WERI-Rb-1 (cell line): ENCODE data around the gene AGO3.
"Not testable (repeated sequence)": the region's sequence is repeated elsewhere in the genome, so short reads cannot be mapped to it uniquely, and the experiment has no call there.

Source experiments
- DNase-seq: peaks from one replicate; pipeline ENCODE4 v3.0.0-alpha.2; 2020
- H3K27ac ChIP-seq: fragments of 250-450 bp; sonication (Bioruptor Pico); 2 replicates; pipeline ENCODE4 v1.5.1; 2020; ENCODE audit warnings: mild to moderate bottlenecking, moderate library complexity
- H3K27me3 ChIP-seq: fragments of 250-450 bp; sonication (Bioruptor Pico); 2 replicates; pipeline ENCODE4 v1.5.1; 2021; ENCODE audit warnings: mild to moderate bottlenecking, low read depth, moderate library complexity; ENCODE audit not compliant: insufficient read depth, severe bottlenecking
- H3K36me3 ChIP-seq: fragments of 250-450 bp; sonication (Bioruptor Pico); 2 replicates; pipeline ENCODE4 v1.5.1; 2020; ENCODE audit warnings: mild to moderate bottlenecking, moderate library complexity
- H3K4me3 ChIP-seq: 2 replicates; pipeline ENCODE4 v1.5.1; 2011; ENCODE audit warnings: low read depth, mild to moderate bottlenecking, control low read depth, low read length
- H3K9me3 ChIP-seq: fragments of 250-450 bp; sonication (Bioruptor Pico); 2 replicates; pipeline ENCODE4 v1.5.1; 2021; ENCODE audit warnings: mild to moderate bottlenecking, moderate library complexity; ENCODE audit not compliant: severe bottlenecking
- CTCF ChIP-seq: IDR thresholded peaks from 2 replicates; pipeline ENCODE4 v1.5.1; 2011; ENCODE audit warnings: low read depth, mild to moderate bottlenecking, control low read depth, inconsistent platforms, low read length

AGO3 gene

DNA sequence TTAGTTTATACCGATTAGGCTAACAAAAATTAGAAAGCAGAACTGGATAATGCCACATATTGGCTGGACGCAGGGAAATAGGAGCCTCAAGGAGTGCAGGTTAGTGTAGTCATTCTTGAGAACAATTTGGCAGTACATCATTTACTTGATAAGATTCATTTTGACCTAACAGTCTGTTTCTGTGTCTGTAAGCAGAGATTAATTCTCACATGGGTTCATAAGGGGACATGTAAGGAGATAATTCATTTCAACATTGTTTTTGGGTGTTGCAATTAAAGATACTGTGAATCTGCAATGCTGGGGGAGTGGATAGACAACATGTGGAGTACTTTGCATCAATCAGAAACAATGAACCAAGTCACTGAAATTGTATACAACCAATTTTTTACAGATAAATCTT, 32.0 kb downstream of the AGO3 start:
- TF ChIP-seq CTCF, result no peak
- peaks cover 11% of the 10 kb centered on the region for H3K36me3 ChIP-seq
- H3K27ac ChIP-seq, result no peak overlapping the region
- H3K27me3 ChIP-seq, result no peaks in the 10 kb centered on the region
- no peak overlapping the region for H3K4me3 ChIP-seq
- H3K9me3 ChIP-seq, result no peaks in the 10 kb centered on the region
- no peak for DNase-seq

DNA sequence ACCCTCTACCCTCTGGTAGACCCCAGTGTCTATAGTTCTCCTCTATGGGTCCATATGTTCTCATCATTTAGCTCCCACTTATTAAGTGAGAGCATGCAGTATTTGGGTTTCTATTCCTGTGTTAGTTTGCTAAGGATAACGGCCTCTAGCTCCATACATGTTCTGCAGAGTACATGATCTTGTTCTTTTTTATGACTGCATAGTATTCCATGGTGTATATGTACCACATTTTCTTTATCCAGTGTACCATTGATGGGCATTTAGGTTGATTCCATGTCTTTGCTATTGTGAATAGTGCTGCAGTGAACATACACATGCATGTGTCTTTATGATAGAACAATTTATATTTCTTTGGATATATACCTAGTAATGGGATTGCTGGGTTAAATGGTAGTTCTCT, 33.4 kb downstream of the AGO3 start:
- not testable (repeated sequence) for H3K27me3 ChIP-seq, H3K9me3 ChIP-seq, H3K4me3 ChIP-seq, H3K27ac ChIP-seq, DNase-seq
- peaks cover 16% of the 10 kb centered on the region for H3K36me3 ChIP-seq

GRCh38 chr1:35968396-35968795, 37.5 kb downstream of the AGO3 start:
- DNase-seq, result no peak
- H3K27ac ChIP-seq, result no peak overlapping the region
- TF ChIP-seq CTCF, result no peak
- peaks cover 3% of the 10 kb centered on the region for H3K9me3 ChIP-seq
- no peak overlapping the region for H3K4me3 ChIP-seq
- H3K27me3 ChIP-seq, result no peaks in the 10 kb centered on the region
- peaks cover 38% of the 10 kb centered on the region for H3K36me3 ChIP-seq

DNA sequence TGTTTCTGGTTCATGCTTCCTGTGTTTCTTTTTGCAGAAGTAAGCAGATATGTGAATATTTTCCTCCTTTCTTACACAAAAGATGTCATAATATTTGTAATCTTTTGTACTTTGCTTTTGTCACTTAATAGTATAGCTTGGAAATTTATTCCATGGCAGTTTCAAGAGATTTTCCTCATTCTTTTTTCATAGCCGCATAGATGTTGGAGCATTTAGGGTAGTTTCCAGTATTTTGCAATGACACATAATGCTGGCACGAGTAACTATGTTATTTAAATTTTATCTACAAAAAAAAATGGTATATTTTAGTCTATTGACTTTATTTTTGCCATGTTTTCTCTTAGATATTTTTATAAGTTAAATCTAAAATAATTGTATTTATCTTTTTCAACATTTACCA, 40.7 kb downstream of the AGO3 start:
- no peak for DNase-seq
- Histone ChIP-seq H3K9me3 (peaks cover 3% of the 10 kb centered on the region), H3K27me3 (no peaks in the 10 kb centered on the region), H3K4me3 (no peak overlapping the region), H3K27ac (no peak overlapping the region), H3K36me3 (peaks cover 46% of the 10 kb centered on the region)
- TF ChIP-seq CTCF, result no peak

DNA sequence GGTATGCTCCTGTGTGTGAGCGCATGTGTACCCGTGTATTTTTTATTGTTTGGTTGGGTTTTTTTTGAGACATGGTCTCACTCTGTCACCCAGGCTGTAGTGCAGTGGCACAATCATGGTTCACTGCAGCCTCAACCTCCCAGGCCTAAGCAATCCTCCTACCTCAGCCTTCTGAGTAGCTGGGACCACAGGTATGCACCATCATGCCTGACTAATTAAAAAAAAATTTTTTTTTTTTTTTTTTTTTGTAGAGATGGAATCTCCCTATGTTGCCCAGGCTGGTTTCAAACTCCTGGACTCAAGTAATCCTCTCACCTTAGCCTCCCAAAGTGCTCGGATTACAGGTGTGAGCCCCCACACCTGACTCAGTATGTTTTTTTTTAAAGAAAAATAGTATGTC, 41.7 kb downstream of the AGO3 start:
- H3K9me3 ChIP-seq, H3K4me3 ChIP-seq, H3K27ac ChIP-seq, DNase-seq, H3K27me3 ChIP-seq: not testable (repeated sequence)
- peaks cover 42% of the 10 kb centered on the region for H3K36me3 ChIP-seq

DNA sequence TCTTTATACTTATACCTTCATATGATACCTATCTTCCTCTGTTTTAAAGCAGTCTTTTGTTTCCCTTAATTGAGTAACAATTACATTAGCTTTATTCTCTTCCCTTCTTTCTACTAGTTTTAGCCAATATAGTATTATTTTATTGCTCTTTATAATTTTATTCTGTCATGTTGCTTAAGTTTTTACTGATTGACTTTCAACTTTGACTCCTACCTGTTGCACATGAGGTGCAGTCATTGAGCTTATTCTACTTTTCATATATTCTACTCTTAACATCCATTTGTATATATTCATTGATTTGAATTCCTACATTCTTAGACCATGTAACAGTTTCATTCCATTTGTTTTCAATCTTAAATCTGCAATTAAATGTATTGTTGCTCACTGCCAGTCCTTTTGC, 49.2 kb downstream of the AGO3 start:
- no peak for TF ChIP-seq CTCF
- Histone ChIP-seq H3K4me3 (no peak overlapping the region), H3K9me3 (no peaks in the 10 kb centered on the region), H3K36me3 (peaks cover 7% of the 10 kb centered on the region), H3K27ac (no peak overlapping the region), H3K27me3 (no peaks in the 10 kb centered on the region)
- no peak for DNase-seq

GRCh38 chr1:35988237-35988636, 57.3 kb downstream of the AGO3 start:
- Histone ChIP-seq H3K27ac (no peak overlapping the region), H3K36me3 (peaks cover 4% of the 10 kb centered on the region; the same call in 1 of the 2 replicates), H3K4me3 (no peak overlapping the region), H3K9me3 (no peaks in the 10 kb centered on the region), H3K27me3 (no peaks in the 10 kb centered on the region)
- DNase-seq, result no peak
- no peak for TF ChIP-seq CTCF
